K562 (cell line): Measurements from ENCODE around the gene LRRFIP2.

Source experiments
- CHD2 ChIP-seq: IDR thresholded peaks from 2 replicates; pipeline ENCODE4 v1.6.1; 2011; ENCODE audit warnings: low read depth, low read length
- CHD7 ChIP-seq: fragments of 200-600 bp; sonication (generic); IDR thresholded peaks from one replicate; pipeline ENCODE4 v1.6.1; 2012; ENCODE audit warnings: mild to moderate bottlenecking, low read depth, low read length, inconsistent platforms
- CTCF ChIP-seq, 3 experiments: IDR thresholded peaks in 2 of 3; conservative IDR thresholded peaks in 1 of 3; 2 replicates each; pipeline ENCODE4 v1.5.1; 2011 to 2012; ENCODE audit warnings: low read length in 3 of 3, mild to moderate bottlenecking in 3 of 3, control low read depth in 2 of 3, improper control_type of control experiment in 1 of 3, inconsistent platforms in 1 of 3, low read depth in 1 of 3, mixed read lengths in 1 of 3, moderate library complexity in 1 of 3; ENCODE audit not compliant: insufficient read depth in 2 of 3
- DNMT1 ChIP-seq: fragments of 450-650 bp; IDR thresholded peaks from 2 replicates; pipeline ENCODE4 v1.6.1; 2016; ENCODE audit warnings: antibody characterized with exemption, mild to moderate bottlenecking
- FOXM1 ChIP-seq, 2 experiments: fragments of 450-650 bp in 1 of 2; sonication (generic) in 1 of 2; formaldehyde crosslinking in 1 of 2; IDR thresholded peaks; 2 replicates each; pipeline versions ENCODE4 v1.6.1 to v1.9.0; 2017 to 2022; ENCODE audit warnings: low read depth in 2 of 2, mild to moderate bottlenecking in 2 of 2, missing genetic modification reagents in 1 of 2, moderate library complexity in 1 of 2
- TAF1 ChIP-seq: IDR thresholded peaks from 2 replicates; pipeline ENCODE4 v1.6.1; 2011; ENCODE audit warnings: mild to moderate bottlenecking, low read length, moderate library complexity; ENCODE audit not compliant: insufficient read depth, control insufficient read depth, severe bottlenecking; ENCODE audit errors: extremely low read depth
- TF ChIP-seq, protein P1 (sequence below): sonication (generic); formaldehyde crosslinking; IDR thresholded peaks from 2 replicates; pipeline ENCODE4 v1.8.0; 2022; ENCODE audit warnings: missing genetic modification reagents, mild to moderate bottlenecking, moderate library complexity, borderline replicate concordance

DNA sequence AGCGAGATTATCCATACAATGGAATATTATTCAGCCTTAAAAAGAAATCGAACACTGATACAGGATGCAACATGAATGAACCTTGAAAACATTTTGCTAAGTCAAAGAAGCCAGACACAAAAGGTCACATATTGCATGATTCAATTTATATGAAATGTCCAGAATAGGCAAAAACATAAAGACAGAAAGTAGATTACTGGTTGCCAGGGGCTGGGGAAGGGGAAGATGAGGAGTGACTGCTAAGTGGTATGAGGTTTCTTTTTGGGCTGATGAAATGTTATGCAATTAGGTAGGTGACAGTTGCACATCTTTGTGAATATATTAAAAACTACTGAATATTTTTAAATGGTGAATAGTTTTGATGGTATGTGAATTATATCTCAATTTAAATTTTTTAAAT is 38.3 kb downstream of the LRRFIP2 start:
- TF ChIP-seq TAF1 (no peak), CTCF (IDR thresholded peaks at IDR 0.05 in 2 of 3, conservative IDR thresholded peaks at IDR 0.05 in 1 of 3; ENCODE audit: insufficient read depth in 2 of 3, low read depth in 1 of 3, low read length in 3 of 3) (no peak), CHD2 (no peak), CHD7 (no peak), DNMT1 (no peak), FOXM1 (IDR thresholded peaks at IDR 0.05; ENCODE audit: low read depth) (no peak), FOXM1 (CRISPR knock-in tag; IDR thresholded peaks at IDR 0.05; ENCODE audit: low read depth) (no peak)
- TF ChIP-seq, protein P1, sequence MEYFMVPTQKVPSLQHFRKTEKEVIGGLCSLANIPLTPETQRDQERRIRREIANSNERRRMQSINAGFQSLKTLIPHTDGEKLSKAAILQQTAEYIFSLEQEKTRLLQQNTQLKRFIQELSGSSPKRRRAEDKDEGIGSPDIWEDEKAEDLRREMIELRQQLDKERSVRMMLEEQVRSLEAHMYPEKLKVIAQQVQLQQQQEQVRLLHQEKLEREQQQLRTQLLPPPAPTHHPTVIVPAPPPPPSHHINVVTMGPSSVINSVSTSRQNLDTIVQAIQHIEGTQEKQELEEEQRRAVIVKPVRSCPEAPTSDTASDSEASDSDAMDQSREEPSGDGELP: no peak
